Brain microvascular endothelial cell (primary cell): ENCODE measurements around the gene PSMD5.

Source experiments
- DNase-seq: peaks from one replicate; pipeline ENCODE4 v3.0.0-alpha.2; 2020
- H3K27ac ChIP-seq: fragments of 250-450 bp; sonication (Bioruptor Pico); 2 replicates; pipeline ENCODE4 v1.5.1; 2020; ENCODE audit warnings: mild to moderate bottlenecking, moderate library complexity
- H3K27me3 ChIP-seq: fragments of 250-450 bp; sonication (Bioruptor Pico); replicated peaks from 2 replicates; pipeline ENCODE4 v1.5.1; 2020; ENCODE audit warnings: mild to moderate bottlenecking
- H3K36me3 ChIP-seq: fragments of 250-450 bp; sonication (Bioruptor Pico); replicated peaks from 2 replicates; pipeline ENCODE4 v1.5.1; 2020; ENCODE audit warnings: mild to moderate bottlenecking
- H3K4me3 ChIP-seq: 2 replicates; pipeline ENCODE4 v1.5.1; 2011; ENCODE audit warnings: low read depth, mild to moderate bottlenecking, control low read depth, low read length, moderate library complexity
- CTCF ChIP-seq: IDR thresholded peaks from 2 replicates; pipeline ENCODE4 v1.5.1; 2011; ENCODE audit warnings: low read depth, mild to moderate bottlenecking, moderate library complexity, low read length, control low read depth, inconsistent platforms; ENCODE audit errors: missing control alignments
- in situ Hi-C: cut with HindIII; loops from 2 replicates; pipeline ENCODE4 v1.10.0; 2017; ENCODE audit warnings: low sequenced_read_pairs, low pct_ligation_motif_present

The PSMD5 gene

GRCh38 chr9:120787933-120788332 lies 54.8 kb downstream of the PSMD5 start:
- in situ Hi-C loops = no loop called here
- Histone ChIP-seq H3K27me3 (no peaks in the 10 kb centered on the region), H3K27ac (no peak overlapping the region), H3K36me3 (peaks cover 15% of the 10 kb centered on the region), H3K4me3 (no peak overlapping the region)
- no peak for TF ChIP-seq CTCF
- no peak for DNase-seq

- TF ChIP-seq CTCF = no peak
- no peak for DNase-seq
- Histone ChIP-seq H3K4me3 (no peak overlapping the region), H3K27ac (no peak overlapping the region), H3K36me3 (peaks cover 15% of the 10 kb centered on the region), H3K27me3 (no peaks in the 10 kb centered on the region)
- in situ Hi-C loops = no loop called here
Observed at GRCh38 chr9:120783602-120784047, 59.1 kb downstream of the PSMD5 start.

- DNase-seq = no peak
- TF ChIP-seq CTCF = no peak
- Histone ChIP-seq H3K36me3 (peaks cover 23% of the 10 kb centered on the region), H3K4me3 (no peak overlapping the region), H3K27me3 (no peaks in the 10 kb centered on the region), H3K27ac (no peak overlapping the region)
- in situ Hi-C loops = no loop called here
Observed at GRCh38 chr9:120781236-120781635, 61.5 kb downstream of the PSMD5 start.

GRCh38 chr9:120780367-120780766 lies 62.4 kb downstream of the PSMD5 start:
- Histone ChIP-seq H3K27ac (no peak overlapping the region), H3K27me3 (no peaks in the 10 kb centered on the region), H3K36me3 (peaks cover 28% of the 10 kb centered on the region), H3K4me3 (no peak overlapping the region)
- no peak for TF ChIP-seq CTCF
- no peak for DNase-seq
- in situ Hi-C loops = no loop called here

GRCh38 chr9:120779227-120779626 lies 63.5 kb downstream of the PSMD5 start:
- peaks cover 36% of the 10 kb centered on the region for H3K36me3 ChIP-seq
- DNase-seq = no peak
- in situ Hi-C loops = no loop called here
- no peaks in the 10 kb centered on the region for H3K27me3 ChIP-seq
- no peak overlapping the region for H3K4me3 ChIP-seq
- no peak overlapping the region for H3K27ac ChIP-seq
- no peak for TF ChIP-seq CTCF

GRCh38 chr9:120778758-120779157 lies 64.0 kb downstream of the PSMD5 start:
- Histone ChIP-seq H3K4me3 (no peak overlapping the region), H3K27me3 (no peaks in the 10 kb centered on the region), H3K27ac (no peak overlapping the region), H3K36me3 (peaks cover 39% of the 10 kb centered on the region)
- in situ Hi-C loops = no loop called here
- DNase-seq = no peak
- TF ChIP-seq CTCF = no peak
